ENCODE measurements around the gene ASIC4.

ASIC4 gene

GRCh38 chr2:219553463-219553963, 39.2 kb downstream of the ASIC4 start:
- no peak for DNase-seq (ENCODE audit: low read depth)

- no peak for DNase-seq (ENCODE audit: low read depth)
Measured at GRCh38 chr2:219554350-219554749, 40.1 kb downstream of the ASIC4 start.

- no peak for DNase-seq (ENCODE audit: low read depth)
Measured at GRCh38 chr2:219555956-219556355, 41.7 kb downstream of the ASIC4 start.

GRCh38 chr2:219556413-219556812, 42.1 kb downstream of the ASIC4 start:
- no peak for DNase-seq (ENCODE audit: low read depth)

GRCh38 chr2:219557320-219557719, 43.0 kb downstream of the ASIC4 start:
- DNase-seq (ENCODE audit: low read depth): no peak

- DNase-seq (ENCODE audit: low read depth): no peak
Measured at GRCh38 chr2:219557791-219558785, 43.8 kb downstream of the ASIC4 start.

GRCh38 chr2:219559156-219559915, 45.1 kb downstream of the ASIC4 start:
- no peak for DNase-seq (ENCODE audit: low read depth)

GRCh38 chr2:219560037-219560892, 46.0 kb downstream of the ASIC4 start:
- DNase-seq (ENCODE audit: low read depth): no peak

GRCh38 chr2:219560893-219561178, 46.6 kb downstream of the ASIC4 start:
- DNase-seq (ENCODE audit: low read depth): no peak

- DNase-seq (ENCODE audit: low read depth): no peak
Measured at GRCh38 chr2:219561179-219562048, 47.1 kb downstream of the ASIC4 start.

GRCh38 chr2:219562049-219563020, 48.1 kb downstream of the ASIC4 start:
- DNase-seq (ENCODE audit: low read depth): no peak

GRCh38 chr2:219563271-219563928, 49.1 kb downstream of the ASIC4 start:
- no peak for DNase-seq (ENCODE audit: low read depth)

GRCh38 chr2:219565130-219566080, 51.1 kb downstream of the ASIC4 start:
- DNase-seq (ENCODE audit: low read depth): no peak

- no peak for DNase-seq (ENCODE audit: low read depth)
Measured at GRCh38 chr2:219566640-219567039, 52.4 kb downstream of the ASIC4 start.

- no peak for DNase-seq (ENCODE audit: low read depth)
Measured at GRCh38 chr2:219567131-219567530, 52.8 kb downstream of the ASIC4 start.

GRCh38 chr2:219567791-219568361, 53.6 kb downstream of the ASIC4 start:
- DNase-seq (ENCODE audit: low read depth): no peak

GRCh38 chr2:219569041-219569440, 54.8 kb downstream of the ASIC4 start:
- no peak for DNase-seq (ENCODE audit: low read depth)

- no peak for DNase-seq (ENCODE audit: low read depth)
Measured at GRCh38 chr2:219569635-219570034, 55.4 kb downstream of the ASIC4 start.

Measured in T follicular helper cell (primary cell).